Kidney glomerular epithelial cell (primary cell): ENCODE measurements around the gene PAOX.

Source experiments
- DNase-seq: peaks from one replicate; lab custom pipeline; 2025; lab: John Stamatoyannopoulos, UW

PAOX gene

GRCh38 chr10:133349577-133350011, 29.5 kb upstream of the PAOX start:
- DNase-seq = no peak

- DNase-seq = no peak
Measured at GRCh38 chr10:133350283-133350949, 28.6 kb upstream of the PAOX start.

GRCh38 chr10:133350950-133351329, 28.1 kb upstream of the PAOX start:
- no peak for DNase-seq

- DNase-seq = no peak
Measured at GRCh38 chr10:133351408-133352318, 27.4 kb upstream of the PAOX start.

- no peak for DNase-seq
Measured at GRCh38 chr10:133353202-133353959, 25.7 kb upstream of the PAOX start.

GRCh38 chr10:133353988-133354605, 25.0 kb upstream of the PAOX start:
- no peak for DNase-seq

GRCh38 chr10:133354672-133355240, 24.3 kb upstream of the PAOX start:
- DNase-seq = no peak

- no peak for DNase-seq
Measured at GRCh38 chr10:133355266-133355665, 23.8 kb upstream of the PAOX start.

GRCh38 chr10:133355991-133356390, 23.1 kb upstream of the PAOX start:
- no peak for DNase-seq

GRCh38 chr10:133356549-133357284, 22.3 kb upstream of the PAOX start:
- DNase-seq = no peak

- peak; percentile 15 for DNase-seq
Measured at GRCh38 chr10:133357285-133358161, 21.5 kb upstream of the PAOX start, which contains the start of gene FUOM. Gene FUOM, minus strand, starts transcription at chr10:133358019. Its CDS starts 12 bp downstream, at chr10:133358007.

- DNase-seq = no peak
Measured at GRCh38 chr10:133358162-133358924, 20.7 kb upstream of the PAOX start.

- DNase-seq = no peak
Measured at GRCh38 chr10:133358925-133359310, 20.1 kb upstream of the PAOX start.

- DNase-seq = no peak
Measured at GRCh38 chr10:133359554-133359971, 19.5 kb upstream of the PAOX start.

- DNase-seq = no peak
Measured at GRCh38 chr10:133359972-133360610, 19.0 kb upstream of the PAOX start.

- no peak for DNase-seq
Measured at GRCh38 chr10:133361227-133361626, 17.8 kb upstream of the PAOX start.

GRCh38 chr10:133361773-133362441, 17.2 kb upstream of the PAOX start:
- DNase-seq = no peak

- DNase-seq = no peak
Measured at GRCh38 chr10:133362846-133363245, 16.2 kb upstream of the PAOX start.
